B cell (primary cell): Measurements from ENCODE around the gene EPG5. TPM values are rescaled to one million over a fixed set of nuclear protein-coding genes. Genes with fewer than 3 reads are reported as not detected.

ENCODE experiments used
- ATAC-seq: fragments of 200-7000 bp; cut with Tn5 transposase; one replicate; pipeline ENCODE4 v1.10.0; 2021; ENCODE audit warnings: low read depth, mild to moderate bottlenecking, moderate number of reproducible peaks, moderate library complexity
- CTCF ChIA-PET: fragments of 350-600 bp; sonication (Branson Sonifier 250); formaldehyde crosslinking; loops from one replicate; lab custom pipeline; 2021; ENCODE audit warnings: antibody characterized with exemption, inconsistent platforms; lab: Charles Lee
- POLR2A ChIA-PET: fragments of 350-600 bp; sonication (Branson Sonifier 250); formaldehyde crosslinking; loops from one replicate; lab custom pipeline; 2021; ENCODE audit warnings: antibody characterized with exemption; lab: Charles Lee
- DNase-seq: peaks from one replicate; pipeline ENCODE4 v3.0.0; 2013
- H2AFZ ChIP-seq: 2 replicates; pipeline ENCODE4 v1.6.1; 2012; ENCODE audit warnings: mild to moderate bottlenecking, low read depth, low read length; ENCODE audit not compliant: insufficient read depth, poor library complexity, severe bottlenecking
- H3K27ac ChIP-seq, 2 donors: 1 replicate in 1 of 2; 2 replicates in 1 of 2; pipeline ENCODE4 v1.5.1; 2012 to 2013; ENCODE audit warnings: low read length in 2 of 2, mild to moderate bottlenecking in 2 of 2, moderate library complexity in 1 of 2
- H3K27me3 ChIP-seq, 4 experiments: fragments of 200-600 bp in 1 of 4; sonication (generic) in 1 of 4; replicated peaks in 1 of 4; 1 replicate in 2 of 4; 2 replicates in 2 of 4; pipeline versions ENCODE4 v1.6.1 to v1.7.0; 2013 to 2016; ENCODE audit warnings: low read length in 3 of 4, mild to moderate bottlenecking in 2 of 4, mixed read lengths in 1 of 4, moderate library complexity in 1 of 4; ENCODE audit not compliant: insufficient read depth in 4 of 4, control insufficient read depth in 3 of 4; ENCODE audit errors: control extremely low read depth in 1 of 4
- H3K36me3 ChIP-seq, 2 experiments: replicated peaks in 1 of 2; 1 replicate in 1 of 2; 2 replicates in 1 of 2; pipeline versions ENCODE4 v1.6.1 to v1.7.1; 2013; ENCODE audit warnings: low read length in 1 of 2; ENCODE audit not compliant: insufficient read depth in 2 of 2, control insufficient read depth in 1 of 2; ENCODE audit errors: control extremely low read depth in 1 of 2, extremely low read depth in 1 of 2
- H3K4me1 ChIP-seq, 2 donors: fragments of 200-600 bp in 1 of 2; sonication (generic) in 1 of 2; 1 replicate in 1 of 2; 2 replicates in 1 of 2; pipeline versions ENCODE4 v1.5.1 to v1.6.1; 2013 to 2017; ENCODE audit warnings: low read length in 2 of 2; ENCODE audit not compliant: control insufficient read depth in 2 of 2, insufficient read depth in 2 of 2
- H3K4me2 ChIP-seq: replicated peaks from 2 replicates; pipeline ENCODE3; 2012; ENCODE audit warnings: mild to moderate bottlenecking, low read depth, low read length; ENCODE audit not compliant: poor library complexity, severe bottlenecking
- H3K4me3 ChIP-seq, 5 experiments: fragments of 200-600 bp in 1 of 5; sonication (generic) in 1 of 5; 1 replicate in 3 of 5; 2 replicates in 2 of 5; pipeline versions ENCODE4 v1.5.1 to v1.7.0; 2011 to 2016; ENCODE audit warnings: low read length in 4 of 5, mild to moderate bottlenecking in 4 of 5, low read depth in 2 of 5, control low read depth in 1 of 5, moderate library complexity in 1 of 5; ENCODE audit not compliant: insufficient read depth in 1 of 5; ENCODE audit errors: control extremely low read depth in 1 of 5, extremely low read depth in 1 of 5
- H3K79me2 ChIP-seq: fragments of 200-600 bp; sonication (generic); one replicate; pipeline ENCODE4 v1.6.0; 2016; ENCODE audit warnings: low read length; ENCODE audit not compliant: control insufficient read depth, insufficient read depth
- H3K9ac ChIP-seq: fragments of 200-600 bp; sonication (generic); 2 replicates; pipeline ENCODE4 v1.6.1; 2017; ENCODE audit warnings: mild to moderate bottlenecking, low read length, moderate library complexity
- H3K9me3 ChIP-seq, 3 donors: one replicate each; pipeline versions ENCODE4 v1.6.1 to v1.7.1; 2013; ENCODE audit warnings: low read length in 2 of 3; ENCODE audit not compliant: control insufficient read depth in 2 of 3, insufficient read depth in 1 of 3; ENCODE audit errors: control extremely low read depth in 1 of 3
- H4K20me1 ChIP-seq: 2 replicates; pipeline ENCODE4 v1.6.0; 2012; ENCODE audit warnings: mild to moderate bottlenecking, low read length; ENCODE audit not compliant: insufficient read depth, control insufficient read depth, poor library complexity, severe bottlenecking
- H3K27ac Mint-ChIP-seq: one replicate; pipeline ENCODE4 v1.8.0; 2021; ENCODE audit warnings: mixed read lengths
- H3K27me3 Mint-ChIP-seq: one replicate; pipeline ENCODE4 v1.8.0; 2021; ENCODE audit warnings: mixed read lengths
- H3K4me1 Mint-ChIP-seq: one replicate; pipeline ENCODE4 v1.8.0; 2021; ENCODE audit warnings: mixed read lengths
- H3K4me3 Mint-ChIP-seq: one replicate; pipeline ENCODE4 v1.8.0; 2021; ENCODE audit warnings: mixed read lengths
- H3K9me3 Mint-ChIP-seq: one replicate; pipeline ENCODE4 v1.8.0; 2022; ENCODE audit warnings: mixed read lengths; ENCODE audit not compliant: insufficient read depth
- CTCF ChIP-seq: fragments of 200-600 bp; IDR thresholded peaks from one replicate; pipeline ENCODE4 v1.8.0; 2022; ENCODE audit warnings: antibody characterized with exemption, mild to moderate bottlenecking
- EZH2 ChIP-seq: IDR thresholded peaks from 2 replicates; pipeline ENCODE4 v1.6.1; 2012; ENCODE audit warnings: borderline replicate concordance, low read depth, mild to moderate bottlenecking, moderate library complexity, low read length; ENCODE audit not compliant: insufficient read depth, poor library complexity, severe bottlenecking
- WGBS: methylation state at CpG from one replicate; pipeline ENCODE4 v1.1.5; 2013; ENCODE audit warnings: missing lambda C conversion rate; ENCODE audit not compliant: insufficient coverage; 5-methylcytosine and 5-hydroxymethylcytosine counted together
- intact Hi-C: fragments of 100-400 bp; cut with micrococcal nuclease; formaldehyde crosslinking; loops from one replicate; pipeline ENCODE4 v1.10.0; 2022
- polyA plus RNA-seq: library from polyadenylated mRNA; depleted of rRNA; stranded (reverse); fragments of >200 nt; gene quantifications from 2 replicates; pipeline ENCODE4 v1.2.3, GENCODE V29; 2012
- total RNA-seq, 2 donors: library from RNA; stranded (reverse); fragments of 120-200 nt in 1 of 2; gene quantifications; 1 replicate in 1 of 2; 2 replicates in 1 of 2; pipeline versions ENCODE4 v1.2.3 to v1.2.4, GENCODE V29; 2013 to 2022

Gene EPG5
- total and polyA plus RNA-seq, 2 donors (not counting 1 experiment from before 2014, with no cell fraction given), result 10.3 to 50.4 TPM

GRCh38 chr18:45958730-45959129 is 8.4 kb downstream of the EPG5 start:
- no peak overlapping the region for H2AFZ ChIP-seq
- ChIA-PET CTCF (interaction anchor here (1.0 kb wide), 1 partner anchor 293 kb away, joined by 5 read pairs; no protein-coding TSS in a partner anchor), POLR2A (no interaction called here)
- no peak overlapping the region for H3K4me2 ChIP-seq
- no peak overlapping the region for H3K27ac Mint-ChIP-seq
- H3K4me3 ChIP-seq, result no peak overlapping the region
- H3K4me1 Mint-ChIP-seq, result peaks cover 32% of the 10 kb centered on the region
- no peak for ATAC-seq
- intact Hi-C loops, result no loop called here
- H3K36me3 ChIP-seq, result peaks cover 6 to 24% of the 10 kb centered on the region in 2 experiments
- H3K4me1 ChIP-seq, result no peaks in the 10 kb centered on the region
- H3K27ac ChIP-seq, result no peak overlapping the region
- no peak overlapping the region for H3K4me3 Mint-ChIP-seq
- DNase-seq, result no peak
- no peaks in the 10 kb centered on the region for H3K9me3 Mint-ChIP-seq
- peaks cover 52% of the 10 kb centered on the region for H3K79me2 ChIP-seq
- no peaks in the 10 kb centered on the region for H3K9me3 ChIP-seq
- TF ChIP-seq EZH2, result no peak
- no peak for TF ChIP-seq CTCF
- no peaks in the 10 kb centered on the region for H3K27me3 ChIP-seq
- no peaks in the 10 kb centered on the region for H3K27me3 Mint-ChIP-seq
- no peak overlapping the region for H3K9ac ChIP-seq
- H4K20me1 ChIP-seq, result peaks cover 15% of the 10 kb centered on the region

- no peak overlapping the region for H2AFZ ChIP-seq
- no peaks in the 10 kb centered on the region for H3K9me3 Mint-ChIP-seq
- peaks cover 12 to 29% of the 10 kb centered on the region in 2 experiments for H3K36me3 ChIP-seq
- peaks cover 29% of the 10 kb centered on the region for H3K4me1 Mint-ChIP-seq
- H3K4me3 Mint-ChIP-seq, result no peak overlapping the region
- peaks cover 46% of the 10 kb centered on the region for H3K79me2 ChIP-seq
- no peak overlapping the region for H3K27ac ChIP-seq
- ChIA-PET CTCF (interaction anchor here (1.0 kb wide), 1 partner anchor 292 kb away, joined by 5 read pairs; no protein-coding TSS in a partner anchor), POLR2A (no interaction called here)
- H3K4me3 ChIP-seq, result no peak overlapping the region
- WGBS, result no CpG with 5 or more reads among the region's 2 CpGs
- intact Hi-C loops, result no loop called here
- H3K4me2 ChIP-seq, result no peak overlapping the region
- no peaks in the 10 kb centered on the region for H3K4me1 ChIP-seq
- H3K9ac ChIP-seq, result no peak overlapping the region
- no peaks in the 10 kb centered on the region for H3K27me3 ChIP-seq
- H3K9me3 ChIP-seq, result no peaks in the 10 kb centered on the region
- ATAC-seq (no peak), DNase-seq (no peak)
- peaks cover 14% of the 10 kb centered on the region for H4K20me1 ChIP-seq
- H3K27me3 Mint-ChIP-seq, result no peaks in the 10 kb centered on the region
- no peak for TF ChIP-seq EZH2
- TF ChIP-seq CTCF, result no peak
- H3K27ac Mint-ChIP-seq, result no peak overlapping the region
Measured at GRCh38 chr18:45958027-45958426, 9.1 kb downstream of the EPG5 start.
